ENCODE measurements around the gene MELTF.
A peak's percentile ranks its signal among the peaks of the same experiment; 100 is the strongest.

MELTF gene

DNA sequence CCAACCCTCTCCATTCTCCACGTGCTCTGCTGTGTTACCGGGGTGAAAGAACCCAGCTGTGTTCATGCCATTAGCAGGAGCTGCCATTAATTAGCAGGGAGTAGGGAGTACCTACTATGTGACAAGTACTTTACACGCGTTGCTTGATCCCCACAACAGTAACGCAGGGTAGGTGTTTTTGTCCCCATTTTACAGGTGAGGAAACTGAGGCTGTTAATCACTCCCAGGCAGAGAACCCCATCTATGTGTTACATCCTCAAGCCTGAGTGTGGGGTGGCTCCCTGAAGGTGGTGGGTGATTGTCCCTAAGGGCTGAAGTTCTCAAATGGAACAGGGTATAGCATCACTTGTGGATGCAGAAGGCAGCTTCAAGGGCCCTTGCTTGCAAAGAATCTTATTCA is 22.8 kb downstream of the MELTF start:
- TF ChIP-seq ZFP30 (CRISPR knock-in tag; IDR thresholded peaks at IDR 0.05) = no peak
- no peak for TF ChIP-seq ISL1 (CRISPR knock-in tag; IDR thresholded peaks at IDR 0.05)
- no peak for TF ChIP-seq PPARA (CRISPR knock-in tag; IDR thresholded peaks at IDR 0.05; ENCODE audit: borderline replicate concordance)
- no peak for TF ChIP-seq RARB (CRISPR knock-in tag; IDR thresholded peaks at IDR 0.05)
- no peak for TF ChIP-seq CSDC2 (CRISPR knock-in tag; IDR thresholded peaks at IDR 0.05)
- TF ChIP-seq, protein P1, sequence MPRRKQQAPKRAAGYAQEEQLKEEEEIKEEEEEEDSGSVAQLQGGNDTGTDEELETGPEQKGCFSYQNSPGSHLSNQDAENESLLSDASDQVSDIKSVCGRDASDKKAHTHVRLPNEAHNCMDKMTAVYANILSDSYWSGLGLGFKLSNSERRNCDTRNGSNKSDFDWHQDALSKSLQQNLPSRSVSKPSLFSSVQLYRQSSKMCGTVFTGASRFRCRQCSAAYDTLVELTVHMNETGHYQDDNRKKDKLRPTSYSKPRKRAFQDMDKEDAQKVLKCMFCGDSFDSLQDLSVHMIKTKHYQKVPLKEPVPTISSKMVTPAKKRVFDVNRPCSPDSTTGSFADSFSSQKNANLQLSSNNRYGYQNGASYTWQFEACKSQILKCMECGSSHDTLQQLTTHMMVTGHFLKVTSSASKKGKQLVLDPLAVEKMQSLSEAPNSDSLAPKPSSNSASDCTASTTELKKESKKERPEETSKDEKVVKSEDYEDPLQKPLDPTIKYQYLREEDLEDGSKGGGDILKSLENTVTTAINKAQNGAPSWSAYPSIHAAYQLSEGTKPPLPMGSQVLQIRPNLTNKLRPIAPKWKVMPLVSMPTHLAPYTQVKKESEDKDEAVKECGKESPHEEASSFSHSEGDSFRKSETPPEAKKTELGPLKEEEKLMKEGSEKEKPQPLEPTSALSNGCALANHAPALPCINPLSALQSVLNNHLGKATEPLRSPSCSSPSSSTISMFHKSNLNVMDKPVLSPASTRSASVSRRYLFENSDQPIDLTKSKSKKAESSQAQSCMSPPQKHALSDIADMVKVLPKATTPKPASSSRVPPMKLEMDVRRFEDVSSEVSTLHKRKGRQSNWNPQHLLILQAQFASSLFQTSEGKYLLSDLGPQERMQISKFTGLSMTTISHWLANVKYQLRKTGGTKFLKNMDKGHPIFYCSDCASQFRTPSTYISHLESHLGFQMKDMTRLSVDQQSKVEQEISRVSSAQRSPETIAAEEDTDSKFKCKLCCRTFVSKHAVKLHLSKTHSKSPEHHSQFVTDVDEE (CRISPR knock-in tag; IDR thresholded peaks at IDR 0.05) = no peak
- no peak for ATAC-seq

DNA sequence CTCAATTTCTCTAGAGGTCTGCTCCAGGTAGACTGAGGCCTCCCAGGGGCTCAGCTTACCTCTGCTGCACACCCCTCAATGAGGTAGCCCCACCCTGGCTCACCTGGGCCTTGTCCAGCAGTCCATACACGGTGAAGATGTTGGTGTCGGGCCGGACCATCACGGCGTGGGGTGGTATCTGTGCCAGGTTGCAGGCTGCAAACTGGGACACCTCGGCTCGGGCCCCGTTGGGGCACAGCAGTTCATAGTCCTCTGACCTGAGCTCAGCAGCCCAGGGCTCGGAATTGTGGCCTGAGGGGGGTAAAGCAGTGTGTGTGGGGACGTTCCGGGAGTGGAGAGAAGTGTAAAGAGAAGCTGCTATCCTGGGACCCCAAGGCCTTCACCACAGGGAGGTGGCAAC is 23.2 kb downstream of the MELTF start:
- ATAC-seq = no peak
- TF ChIP-seq, protein P2, sequence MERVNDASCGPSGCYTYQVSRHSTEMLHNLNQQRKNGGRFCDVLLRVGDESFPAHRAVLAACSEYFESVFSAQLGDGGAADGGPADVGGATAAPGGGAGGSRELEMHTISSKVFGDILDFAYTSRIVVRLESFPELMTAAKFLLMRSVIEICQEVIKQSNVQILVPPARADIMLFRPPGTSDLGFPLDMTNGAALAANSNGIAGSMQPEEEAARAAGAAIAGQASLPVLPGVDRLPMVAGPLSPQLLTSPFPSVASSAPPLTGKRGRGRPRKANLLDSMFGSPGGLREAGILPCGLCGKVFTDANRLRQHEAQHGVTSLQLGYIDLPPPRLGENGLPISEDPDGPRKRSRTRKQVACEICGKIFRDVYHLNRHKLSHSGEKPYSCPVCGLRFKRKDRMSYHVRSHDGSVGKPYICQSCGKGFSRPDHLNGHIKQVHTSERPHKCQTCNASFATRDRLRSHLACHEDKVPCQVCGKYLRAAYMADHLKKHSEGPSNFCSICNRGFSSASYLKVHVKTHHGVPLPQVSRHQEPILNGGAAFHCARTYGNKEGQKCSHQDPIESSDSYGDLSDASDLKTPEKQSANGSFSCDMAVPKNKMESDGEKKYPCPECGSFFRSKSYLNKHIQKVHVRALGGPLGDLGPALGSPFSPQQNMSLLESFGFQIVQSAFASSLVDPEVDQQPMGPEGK (CRISPR knock-in tag; IDR thresholded peaks at IDR 0.05; ENCODE audit: borderline replicate concordance) = no peak
- TF ChIP-seq, protein P3, sequence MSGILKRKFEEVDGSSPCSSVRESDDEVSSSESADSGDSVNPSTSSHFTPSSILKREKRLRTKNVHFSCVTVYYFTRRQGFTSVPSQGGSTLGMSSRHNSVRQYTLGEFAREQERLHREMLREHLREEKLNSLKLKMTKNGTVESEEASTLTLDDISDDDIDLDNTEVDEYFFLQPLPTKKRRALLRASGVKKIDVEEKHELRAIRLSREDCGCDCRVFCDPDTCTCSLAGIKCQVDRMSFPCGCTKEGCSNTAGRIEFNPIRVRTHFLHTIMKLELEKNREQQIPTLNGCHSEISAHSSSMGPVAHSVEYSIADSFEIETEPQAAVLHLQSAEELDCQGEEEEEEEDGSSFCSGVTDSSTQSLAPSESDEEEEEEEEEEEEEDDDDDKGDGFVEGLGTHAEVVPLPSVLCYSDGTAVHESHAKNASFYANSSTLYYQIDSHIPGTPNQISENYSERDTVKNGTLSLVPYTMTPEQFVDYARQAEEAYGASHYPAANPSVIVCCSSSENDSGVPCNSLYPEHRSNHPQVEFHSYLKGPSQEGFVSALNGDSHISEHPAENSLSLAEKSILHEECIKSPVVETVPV (CRISPR knock-in tag; IDR thresholded peaks at IDR 0.05) = no peak
- TF ChIP-seq ZNF565 (CRISPR knock-in tag; conservative IDR thresholded peaks at IDR 0.05; ENCODE audit: low read depth) (no peak), ZNF8 (CRISPR knock-in tag; IDR thresholded peaks at IDR 0.05) (no peak), BACH2 (CRISPR knock-in tag; IDR thresholded peaks at IDR 0.05; ENCODE audit: borderline replicate concordance) (no peak)

DNA sequence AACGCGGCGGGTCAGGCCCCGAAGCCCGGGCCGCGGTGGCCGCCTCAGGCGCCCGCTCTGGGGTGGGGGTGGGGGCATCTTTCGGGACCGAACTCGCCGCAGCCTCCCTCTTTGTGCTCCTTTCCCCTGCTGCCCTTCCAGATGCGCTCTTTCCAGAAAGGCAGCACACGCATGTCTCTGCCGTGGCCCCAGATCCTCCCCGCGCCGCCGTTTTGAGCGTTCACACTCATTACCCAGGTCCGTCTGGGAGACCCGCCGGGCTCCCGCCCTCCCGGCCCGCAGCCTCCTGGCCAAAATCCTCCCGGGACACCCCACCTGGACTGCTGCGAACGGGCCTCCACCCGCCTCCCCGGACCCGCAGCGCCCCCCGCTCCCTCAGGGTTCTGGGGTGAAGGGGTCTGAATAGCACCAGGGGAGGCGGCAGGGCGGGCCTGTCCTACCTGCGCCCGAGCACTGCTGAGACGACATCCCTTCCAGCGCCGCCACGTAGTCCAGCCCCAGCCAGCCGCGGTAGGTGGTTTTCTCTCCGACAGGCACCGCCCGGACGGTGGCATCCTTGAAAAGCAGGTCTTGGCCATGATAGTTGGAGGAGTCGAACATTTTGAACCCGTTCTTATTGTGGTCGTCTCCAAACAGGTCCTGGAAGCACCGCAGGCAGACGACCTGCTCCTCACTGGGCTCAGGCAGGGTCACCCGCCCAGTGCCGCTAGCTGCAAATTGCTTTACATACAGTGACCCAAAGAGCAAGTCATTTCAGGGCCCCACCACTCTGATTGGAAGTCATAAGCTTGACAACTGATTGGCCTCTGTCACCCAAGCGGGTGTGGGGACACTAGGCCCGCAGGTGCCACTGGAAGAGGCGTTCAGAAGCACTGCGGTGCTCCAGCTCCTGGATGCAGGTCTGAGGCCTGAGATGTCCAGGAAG is 25.9 kb downstream of the MELTF start:
- TF ChIP-seq ARNTL (CRISPR knock-in tag; IDR thresholded peaks at IDR 0.05; ENCODE audit: borderline replicate concordance, low read depth) (no peak), PPARA (CRISPR knock-in tag; IDR thresholded peaks at IDR 0.05; ENCODE audit: borderline replicate concordance) (no peak), TOX (CRISPR knock-in tag; IDR thresholded peaks at IDR 0.05; ENCODE audit: borderline replicate concordance) (no peak), RARB (CRISPR knock-in tag; IDR thresholded peaks at IDR 0.05) (no peak), ISL1 (CRISPR knock-in tag; IDR thresholded peaks at IDR 0.05) (no peak), ZNF565 (CRISPR knock-in tag; conservative IDR thresholded peaks at IDR 0.05; ENCODE audit: low read depth) (no peak), ESRRG (CRISPR knock-in tag; IDR thresholded peaks at IDR 0.05) (no peak), CSDC2 (CRISPR knock-in tag; IDR thresholded peaks at IDR 0.05) (no peak), SNAI2 (CRISPR knock-in tag; IDR thresholded peaks at IDR 0.05) (no peak)
- TF ChIP-seq, protein P4, sequence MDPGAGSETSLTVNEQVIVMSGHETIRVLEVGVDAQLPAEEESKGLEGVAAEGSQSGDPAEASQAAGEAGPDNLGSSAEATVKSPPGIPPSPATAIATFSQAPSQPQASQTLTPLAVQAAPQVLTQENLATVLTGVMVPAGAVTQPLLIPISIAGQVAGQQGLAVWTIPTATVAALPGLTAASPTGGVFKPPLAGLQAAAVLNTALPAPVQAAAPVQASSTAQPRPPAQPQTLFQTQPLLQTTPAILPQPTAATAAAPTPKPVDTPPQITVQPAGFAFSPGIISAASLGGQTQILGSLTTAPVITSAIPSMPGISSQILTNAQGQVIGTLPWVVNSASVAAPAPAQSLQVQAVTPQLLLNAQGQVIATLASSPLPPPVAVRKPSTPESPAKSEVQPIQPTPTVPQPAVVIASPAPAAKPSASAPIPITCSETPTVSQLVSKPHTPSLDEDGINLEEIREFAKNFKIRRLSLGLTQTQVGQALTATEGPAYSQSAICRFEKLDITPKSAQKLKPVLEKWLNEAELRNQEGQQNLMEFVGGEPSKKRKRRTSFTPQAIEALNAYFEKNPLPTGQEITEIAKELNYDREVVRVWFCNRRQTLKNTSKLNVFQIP (CRISPR knock-in tag; IDR thresholded peaks at IDR 0.05; ENCODE audit: borderline replicate concordance, low read depth) = no peak
- TF ChIP-seq, protein P5, sequence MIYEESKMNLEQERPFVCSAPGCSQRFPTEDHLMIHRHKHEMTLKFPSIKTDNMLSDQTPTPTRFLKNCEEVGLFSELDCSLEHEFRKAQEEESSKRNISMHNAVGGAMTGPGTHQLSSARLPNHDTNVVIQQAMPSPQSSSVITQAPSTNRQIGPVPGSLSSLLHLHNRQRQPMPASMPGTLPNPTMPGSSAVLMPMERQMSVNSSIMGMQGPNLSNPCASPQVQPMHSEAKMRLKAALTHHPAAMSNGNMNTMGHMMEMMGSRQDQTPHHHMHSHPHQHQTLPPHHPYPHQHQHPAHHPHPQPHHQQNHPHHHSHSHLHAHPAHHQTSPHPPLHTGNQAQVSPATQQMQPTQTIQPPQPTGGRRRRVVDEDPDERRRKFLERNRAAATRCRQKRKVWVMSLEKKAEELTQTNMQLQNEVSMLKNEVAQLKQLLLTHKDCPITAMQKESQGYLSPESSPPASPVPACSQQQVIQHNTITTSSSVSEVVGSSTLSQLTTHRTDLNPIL (CRISPR knock-in tag; IDR thresholded peaks at IDR 0.05; ENCODE audit: low read depth) = no peak
- TF ChIP-seq, protein P2 (CRISPR knock-in tag; IDR thresholded peaks at IDR 0.05; ENCODE audit: borderline replicate concordance) = no peak
- ATAC-seq = peak; percentile 6
